ENCODE data around the gene CHD3.

DNA sequence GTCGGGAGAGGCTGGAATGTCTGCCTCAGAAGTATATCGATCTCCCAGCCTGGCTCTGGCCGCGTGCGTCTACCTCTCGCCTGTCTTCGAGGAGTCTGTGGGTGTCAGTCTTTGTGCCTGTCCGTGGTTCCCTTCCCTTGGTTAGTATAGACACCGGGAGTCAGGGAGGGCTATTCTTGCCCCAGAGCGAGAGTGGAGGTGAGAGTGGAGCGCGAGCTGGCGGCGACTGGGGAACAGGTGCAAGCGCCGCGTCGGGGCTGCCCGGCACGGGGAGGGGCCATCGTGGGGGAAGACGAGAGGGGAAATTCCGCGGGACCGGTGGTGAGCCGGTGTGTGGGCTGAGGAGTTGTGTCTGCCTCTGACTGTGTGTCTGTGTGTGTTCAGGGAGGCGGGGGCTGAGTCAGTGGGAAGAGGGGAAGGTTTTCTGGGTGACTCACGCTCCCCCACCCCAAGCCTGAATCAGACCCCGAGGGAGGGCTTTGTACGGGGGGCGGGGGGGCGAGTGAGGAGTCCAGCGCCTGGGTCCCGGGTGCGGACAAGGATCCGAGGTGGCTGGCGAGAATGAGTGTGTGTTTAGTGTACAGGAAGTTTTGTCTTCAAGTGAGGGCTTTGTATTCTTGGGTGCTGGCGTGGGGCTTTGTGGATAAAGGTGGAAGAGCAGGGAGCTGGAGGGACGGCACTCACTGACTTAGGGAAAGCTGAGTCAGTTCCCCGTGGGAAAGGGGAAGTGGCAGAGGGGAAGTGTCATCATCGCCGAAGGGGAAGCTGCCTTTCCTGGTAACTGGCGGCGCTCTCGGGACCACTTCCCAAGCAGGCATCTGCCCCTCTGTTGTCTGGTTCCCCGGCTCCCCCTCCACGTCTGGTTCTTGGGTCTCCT, 46.0 kb upstream of the CHD3 start:
- TF ChIP-seq, protein P1, sequence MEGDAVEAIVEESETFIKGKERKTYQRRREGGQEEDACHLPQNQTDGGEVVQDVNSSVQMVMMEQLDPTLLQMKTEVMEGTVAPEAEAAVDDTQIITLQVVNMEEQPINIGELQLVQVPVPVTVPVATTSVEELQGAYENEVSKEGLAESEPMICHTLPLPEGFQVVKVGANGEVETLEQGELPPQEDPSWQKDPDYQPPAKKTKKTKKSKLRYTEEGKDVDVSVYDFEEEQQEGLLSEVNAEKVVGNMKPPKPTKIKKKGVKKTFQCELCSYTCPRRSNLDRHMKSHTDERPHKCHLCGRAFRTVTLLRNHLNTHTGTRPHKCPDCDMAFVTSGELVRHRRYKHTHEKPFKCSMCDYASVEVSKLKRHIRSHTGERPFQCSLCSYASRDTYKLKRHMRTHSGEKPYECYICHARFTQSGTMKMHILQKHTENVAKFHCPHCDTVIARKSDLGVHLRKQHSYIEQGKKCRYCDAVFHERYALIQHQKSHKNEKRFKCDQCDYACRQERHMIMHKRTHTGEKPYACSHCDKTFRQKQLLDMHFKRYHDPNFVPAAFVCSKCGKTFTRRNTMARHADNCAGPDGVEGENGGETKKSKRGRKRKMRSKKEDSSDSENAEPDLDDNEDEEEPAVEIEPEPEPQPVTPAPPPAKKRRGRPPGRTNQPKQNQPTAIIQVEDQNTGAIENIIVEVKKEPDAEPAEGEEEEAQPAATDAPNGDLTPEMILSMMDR (IDR thresholded peaks at IDR 0.05) = no peak
- TF ChIP-seq POLR2A (IDR thresholded peaks at IDR 0.05) = peak in 1 of 2 donors; percentile 22

Measured in thyroid gland (tissue), 4 donors.